ENCODE measurements around the gene CD274.

The CD274 gene

DNA sequence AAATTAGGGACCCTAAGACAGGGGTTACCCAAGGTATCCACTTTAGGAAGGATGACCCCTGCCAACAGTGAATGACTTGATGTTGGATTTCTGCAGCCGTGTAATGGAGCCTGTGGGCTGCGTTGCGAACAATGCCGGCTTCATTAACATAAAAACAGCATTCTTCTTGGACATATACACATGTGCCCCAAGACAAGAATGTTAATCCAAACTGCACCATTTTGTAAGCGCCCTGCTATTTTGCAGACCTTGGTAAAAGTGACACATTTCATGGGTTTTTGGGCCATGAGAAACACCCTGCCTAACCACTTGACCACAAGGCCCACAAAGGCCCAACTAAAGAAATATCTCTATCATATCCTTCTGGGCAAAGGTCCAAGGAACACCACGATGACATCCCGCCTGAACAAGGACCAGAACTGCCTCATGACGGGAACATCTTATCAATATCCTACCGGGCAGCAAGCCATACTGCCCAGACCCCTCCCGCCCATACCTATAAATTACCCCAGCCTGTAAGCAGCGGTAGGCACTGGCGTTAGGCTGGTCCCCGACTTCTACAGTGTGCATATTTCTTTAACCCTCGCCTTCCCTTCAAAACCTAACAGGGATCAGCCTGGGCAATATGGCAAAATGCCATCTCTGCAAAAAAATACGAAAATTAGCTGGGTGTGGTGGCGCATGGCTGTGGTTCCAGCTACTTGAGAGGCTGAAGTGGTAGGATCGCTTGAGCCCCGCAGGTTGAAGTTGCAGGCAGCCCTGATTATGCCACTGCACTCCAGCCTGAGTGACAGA lies 50.3 kb downstream of the CD274 start:
- DNase-seq (ENCODE audit: low read depth): no peak

- DNase-seq (ENCODE audit: low read depth): no peak
Measured at GRCh38 chr9:5502553-5502952, 52.2 kb downstream of the CD274 start.

DNA sequence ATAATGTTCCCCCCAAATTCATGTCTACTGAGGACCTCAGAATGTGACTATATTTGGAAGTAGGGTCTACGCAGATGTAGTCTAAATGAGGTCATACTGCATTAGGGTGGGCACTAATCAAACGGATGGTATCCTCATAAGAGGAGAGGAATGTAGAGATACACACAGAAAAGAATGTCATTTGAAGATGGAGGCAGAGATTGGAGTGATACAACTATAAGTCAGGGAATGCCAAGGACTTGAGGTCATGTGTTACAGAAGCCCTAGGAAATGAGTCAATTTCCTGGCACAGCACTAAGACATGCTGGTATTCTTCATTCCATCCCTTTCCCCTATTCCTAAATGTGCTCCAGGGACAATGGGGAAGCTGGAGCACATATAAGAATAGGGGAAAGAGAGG lies 59.2 kb downstream of the CD274 start:
- DNase-seq (ENCODE audit: low read depth): no peak

DNA sequence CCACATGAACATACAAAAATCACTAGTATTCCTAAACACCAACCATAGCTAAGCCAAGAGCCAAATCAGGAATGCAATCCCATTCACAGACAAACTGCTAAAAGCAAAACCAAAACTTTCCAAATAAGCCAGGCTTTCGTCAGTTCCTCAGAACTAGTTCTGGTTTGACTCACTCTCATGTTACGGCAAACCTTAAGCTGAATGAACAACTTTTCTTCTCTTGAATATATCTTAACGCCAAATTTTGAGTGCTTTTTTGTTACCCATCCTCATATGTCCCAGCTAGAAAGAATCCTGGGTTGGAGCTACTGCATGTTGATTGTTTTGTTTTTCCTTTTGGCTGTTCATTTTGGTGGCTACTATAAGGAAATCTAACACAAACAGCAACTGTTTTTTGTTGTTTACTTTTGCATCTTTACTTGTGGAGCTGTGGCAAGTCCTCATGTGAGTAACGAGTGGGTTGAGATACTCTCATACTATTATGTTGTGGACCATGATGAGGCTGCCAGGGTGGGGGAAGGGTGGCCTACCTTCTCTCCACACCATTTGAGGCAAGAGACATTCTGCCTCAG lies 60.1 kb downstream of the CD274 start, which contains the start of gene PDCD1LG2:
PDCD1LG2 (plus strand) TSS at position 172 of the 572 bp plus-strand sequence. CDS start 12,016 bp downstream, outside the sequence.
- DNase-seq (ENCODE audit: low read depth): no peak

DNA sequence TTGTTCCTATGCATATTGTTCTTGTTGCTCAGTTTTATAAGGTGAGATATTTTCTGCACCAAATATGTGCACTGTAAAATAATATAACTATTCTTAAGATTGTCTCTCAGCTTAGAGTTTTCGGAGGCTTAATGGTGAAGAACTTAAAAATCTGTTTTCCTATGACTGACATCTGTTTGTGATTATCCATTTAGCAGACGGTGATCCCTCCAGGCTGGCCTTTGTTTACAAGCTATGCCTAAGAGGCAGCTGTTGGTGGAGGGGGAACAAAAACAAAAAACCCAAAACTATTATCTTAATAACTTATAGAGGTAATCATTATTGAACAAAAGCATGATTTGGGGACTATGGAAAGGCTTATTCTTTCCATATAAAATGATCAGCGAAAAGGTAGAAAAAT lies 60.6 kb downstream of the CD274 start:
- DNase-seq (ENCODE audit: low read depth): no peak

GRCh38 chr9:5511476-5511875 lies 61.1 kb downstream of the CD274 start:
- no peak for DNase-seq (ENCODE audit: low read depth)

GRCh38 chr9:5511935-5512580 lies 61.7 kb downstream of the CD274 start:
- DNase-seq (ENCODE audit: low read depth): no peak

GRCh38 chr9:5512658-5513452 lies 62.5 kb downstream of the CD274 start:
- DNase-seq (ENCODE audit: low read depth): no peak

DNA sequence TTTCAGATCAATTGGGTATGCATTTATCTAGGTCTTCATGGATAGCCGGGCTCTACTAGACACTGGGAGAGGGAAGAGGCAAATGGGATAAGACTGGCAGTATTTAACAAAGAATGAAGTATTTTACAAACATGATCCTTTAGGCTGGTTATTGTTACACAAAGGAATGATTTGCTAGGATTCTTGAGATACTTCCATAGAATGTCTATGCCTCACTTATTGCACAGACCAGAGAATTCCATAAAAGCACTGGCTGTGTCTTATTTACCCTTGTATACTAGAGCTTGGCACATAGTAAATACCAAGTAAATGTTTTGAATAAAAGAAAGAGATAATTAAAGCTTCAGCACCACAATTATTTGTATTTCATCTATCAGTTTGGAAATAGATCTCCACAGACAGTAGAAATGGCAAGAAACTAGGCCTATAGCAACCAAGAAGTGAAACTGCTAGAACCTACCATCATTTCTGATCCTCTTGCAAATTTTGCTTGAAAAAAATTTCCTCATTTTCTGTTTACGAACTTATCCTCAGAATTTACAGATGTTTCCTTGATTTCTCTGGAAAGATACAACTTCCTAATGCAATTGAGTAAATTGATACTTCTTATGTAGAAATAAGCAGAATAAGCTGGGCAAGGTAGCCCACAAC lies 63.7 kb downstream of the CD274 start:
- DNase-seq (ENCODE audit: low read depth): no peak

DNA sequence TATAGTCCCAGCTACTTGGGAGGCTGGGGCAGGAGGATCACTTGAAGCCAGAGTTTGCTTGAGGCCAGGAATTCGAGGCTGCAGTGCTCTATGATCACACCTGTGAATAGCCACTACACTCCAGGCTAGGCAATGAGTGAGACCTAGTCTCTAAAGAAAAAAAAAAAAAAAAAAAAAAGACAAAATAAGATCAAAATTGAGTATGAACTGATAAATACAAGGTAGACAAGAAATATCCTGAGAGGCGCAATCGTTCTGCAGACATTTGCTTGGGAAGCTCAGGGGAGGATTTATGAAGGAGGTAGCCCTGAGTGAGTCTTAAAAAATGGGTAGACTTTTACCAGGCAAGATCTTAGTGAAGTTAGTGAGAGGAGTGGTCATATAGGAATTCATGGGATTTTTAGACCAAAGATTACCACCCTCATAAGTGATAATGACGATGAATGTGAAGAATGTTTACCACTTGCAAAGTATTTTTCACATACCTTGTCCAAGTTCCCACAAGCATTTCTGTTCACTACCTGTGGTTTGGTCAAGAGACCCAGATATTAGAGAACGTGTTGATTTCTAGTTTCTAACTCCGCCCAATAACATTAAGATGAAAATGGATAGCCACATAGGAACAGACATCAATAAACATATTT lies 64.4 kb downstream of the CD274 start:
- no peak for DNase-seq (ENCODE audit: low read depth)

DNA sequence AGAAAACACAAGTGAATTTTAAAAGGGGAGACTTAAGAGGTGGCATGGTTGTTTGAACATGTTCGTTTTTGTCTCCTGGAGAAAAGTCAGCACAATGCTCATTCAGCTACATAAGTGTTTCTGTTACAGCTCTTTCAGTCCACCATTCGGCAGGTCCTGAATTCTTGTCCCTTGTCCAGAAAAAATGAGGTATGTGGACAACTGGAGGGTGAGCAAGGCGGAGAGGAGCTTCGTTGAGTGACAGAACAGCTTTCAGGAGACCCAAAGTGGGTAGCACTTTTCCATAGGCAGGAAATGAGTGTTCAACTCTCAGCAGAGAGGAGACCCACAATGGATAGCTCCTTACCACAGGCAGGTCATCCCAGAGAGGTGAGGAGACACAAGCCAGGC lies 64.9 kb downstream of the CD274 start:
- DNase-seq (ENCODE audit: low read depth): no peak

DNA sequence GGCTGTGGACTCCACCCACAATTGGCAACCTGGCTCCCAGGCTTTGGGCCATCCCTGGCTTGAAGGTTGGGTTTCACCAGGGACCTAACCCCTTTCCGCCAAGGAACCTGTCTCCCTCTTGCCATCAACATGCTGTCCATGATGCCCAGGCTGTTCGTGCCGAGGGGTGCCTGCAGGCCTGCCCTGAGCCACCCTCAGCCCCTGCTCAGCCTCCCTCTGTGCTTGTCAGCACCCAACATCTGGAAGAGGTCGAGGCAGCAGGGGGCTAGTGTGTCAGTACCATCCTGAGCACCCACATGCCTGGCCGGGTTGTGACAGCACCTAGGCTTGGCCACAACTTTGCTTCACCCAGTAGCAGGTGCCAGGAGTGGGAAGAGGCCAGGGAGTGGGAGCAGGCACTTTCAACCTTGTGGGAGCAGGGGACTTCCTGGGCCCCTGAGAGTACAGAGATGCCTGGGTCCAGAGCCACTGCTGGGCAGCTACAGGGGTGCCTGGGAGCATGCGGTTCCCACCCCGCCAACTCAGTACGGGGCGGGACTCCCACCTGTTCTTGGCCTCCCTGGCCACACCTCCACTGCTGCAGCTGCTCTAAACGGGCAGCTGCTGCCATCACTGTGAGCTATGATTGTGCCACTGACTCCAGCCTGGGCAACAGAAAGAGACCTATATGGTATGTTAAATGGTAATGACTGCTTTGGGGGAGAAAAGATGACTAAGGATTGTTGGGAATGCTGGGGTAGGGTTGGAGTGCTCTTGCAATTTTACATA lies 66.3 kb downstream of the CD274 start:
- no peak for DNase-seq (ENCODE audit: low read depth)

GRCh38 chr9:5518171-5518936 lies 68.0 kb downstream of the CD274 start:
- no peak for DNase-seq (ENCODE audit: low read depth)

GRCh38 chr9:5518937-5519319 lies 68.6 kb downstream of the CD274 start:
- no peak for DNase-seq (ENCODE audit: low read depth)
